GM23338 (cell line): ENCODE data around the gene RRP12.

Experiments
- CREB1 ChIP-seq: fragments of 250-450 bp; sonication (Bioruptor Pico); IDR thresholded peaks from 2 replicates; pipeline ENCODE4 v1.5.0; 2020; ENCODE audit warnings: low read depth, mild to moderate bottlenecking, moderate library complexity
- POLR2AphosphoS5 ChIP-seq: IDR thresholded peaks from 2 replicates; pipeline ENCODE4 v1.6.1; 2016; ENCODE audit warnings: antibody characterized with exemption, low read depth
- ZNF331 ChIP-seq: fragments of 250-450 bp; sonication (Bioruptor Pico); IDR thresholded peaks from 2 replicates; pipeline ENCODE4 v1.5.0; 2020; ENCODE audit warnings: low read depth, mild to moderate bottlenecking, moderate library complexity
- TF ChIP-seq, protein P1 (sequence below), 2 experiments: fragments of 200-600 bp in 1 of 2; sonication (generic) in 1 of 2; conservative IDR thresholded peaks; 2 replicates each; pipeline versions ENCODE4 v1.5.1 to v1.6.1; 2016 to 2017; ENCODE audit warnings: antibody characterized with exemption in 2 of 2, low read depth in 2 of 2, mild to moderate bottlenecking in 2 of 2, moderate library complexity in 1 of 2

DNA sequence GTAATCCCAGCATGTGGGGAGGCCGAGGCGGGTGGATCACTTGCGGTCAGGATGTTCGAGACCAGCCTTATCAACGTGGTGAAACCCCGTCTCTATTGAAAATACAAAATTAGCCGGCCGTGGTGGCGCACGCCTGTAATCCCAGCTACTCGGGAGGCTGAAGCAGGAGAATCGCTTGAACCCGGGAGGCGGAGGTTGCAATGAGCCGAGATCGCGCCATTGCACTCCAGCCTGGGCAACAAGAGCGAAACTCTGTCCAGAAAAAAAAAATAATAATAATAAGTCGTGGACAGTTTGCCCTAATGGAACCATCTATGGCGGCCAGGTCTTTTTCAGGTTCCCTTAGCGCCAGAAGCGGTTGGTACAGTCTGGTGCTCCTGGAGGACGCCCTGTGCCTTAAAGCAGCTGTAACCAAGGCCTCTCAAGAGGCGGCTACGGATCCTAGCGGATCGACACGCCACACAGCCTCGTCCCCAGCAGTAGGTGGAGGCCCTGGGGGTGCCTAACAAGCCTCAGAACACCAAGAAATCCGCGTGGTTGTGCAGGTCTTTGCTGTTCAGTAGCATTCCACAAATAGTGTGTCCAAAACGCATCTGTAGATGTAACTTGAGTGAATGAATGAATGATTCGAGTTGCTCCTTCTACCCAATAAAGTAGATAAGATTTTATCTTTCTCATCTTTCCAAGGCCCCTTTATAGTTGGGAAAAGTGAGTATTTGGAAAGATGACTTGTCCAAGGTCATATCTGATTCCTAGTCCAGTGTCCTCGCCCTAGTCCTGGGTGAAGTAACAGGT is 25.8 kb upstream of the RRP12 start:
- TF ChIP-seq, protein P1, sequence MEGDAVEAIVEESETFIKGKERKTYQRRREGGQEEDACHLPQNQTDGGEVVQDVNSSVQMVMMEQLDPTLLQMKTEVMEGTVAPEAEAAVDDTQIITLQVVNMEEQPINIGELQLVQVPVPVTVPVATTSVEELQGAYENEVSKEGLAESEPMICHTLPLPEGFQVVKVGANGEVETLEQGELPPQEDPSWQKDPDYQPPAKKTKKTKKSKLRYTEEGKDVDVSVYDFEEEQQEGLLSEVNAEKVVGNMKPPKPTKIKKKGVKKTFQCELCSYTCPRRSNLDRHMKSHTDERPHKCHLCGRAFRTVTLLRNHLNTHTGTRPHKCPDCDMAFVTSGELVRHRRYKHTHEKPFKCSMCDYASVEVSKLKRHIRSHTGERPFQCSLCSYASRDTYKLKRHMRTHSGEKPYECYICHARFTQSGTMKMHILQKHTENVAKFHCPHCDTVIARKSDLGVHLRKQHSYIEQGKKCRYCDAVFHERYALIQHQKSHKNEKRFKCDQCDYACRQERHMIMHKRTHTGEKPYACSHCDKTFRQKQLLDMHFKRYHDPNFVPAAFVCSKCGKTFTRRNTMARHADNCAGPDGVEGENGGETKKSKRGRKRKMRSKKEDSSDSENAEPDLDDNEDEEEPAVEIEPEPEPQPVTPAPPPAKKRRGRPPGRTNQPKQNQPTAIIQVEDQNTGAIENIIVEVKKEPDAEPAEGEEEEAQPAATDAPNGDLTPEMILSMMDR (conservative IDR thresholded peaks at IDR 0.05; ENCODE audit: low read depth in 2 of 2), result no peak
- no peak for TF ChIP-seq ZNF331 (CRISPR knock-in tag)
- no peak for TF ChIP-seq CREB1 (CRISPR knock-in tag)
- TF ChIP-seq POLR2AphosphoS5, result no peak
